Cardiac fibroblast (primary cell): ENCODE data around the gene BCAP31.
"Not testable (repeated sequence)": the region's sequence is repeated elsewhere in the genome, so short reads cannot be mapped to it uniquely, and the experiment has no call there.

Experiments used
- DNase-seq, 2 donors: peaks; one replicate each; pipeline versions ENCODE4 v3.0.0 to v3.0.0-alpha.2; 2010; ENCODE audit warnings: low read depth in 2 of 2
- H3K4me3 ChIP-seq, 2 donors: replicated peaks in 1 of 2; 1 replicate in 1 of 2; 2 replicates in 1 of 2; pipeline ENCODE4 v1.5.1; 2011; ENCODE audit warnings: low read depth in 2 of 2, low read length in 2 of 2, mild to moderate bottlenecking in 2 of 2, moderate library complexity in 1 of 2
- TF ChIP-seq, protein P1 (sequence below): IDR thresholded peaks from one replicate; pipeline ENCODE4 v1.5.1; 2011; ENCODE audit warnings: low read depth, mild to moderate bottlenecking, low read length, inconsistent platforms

BCAP31 gene

DNA sequence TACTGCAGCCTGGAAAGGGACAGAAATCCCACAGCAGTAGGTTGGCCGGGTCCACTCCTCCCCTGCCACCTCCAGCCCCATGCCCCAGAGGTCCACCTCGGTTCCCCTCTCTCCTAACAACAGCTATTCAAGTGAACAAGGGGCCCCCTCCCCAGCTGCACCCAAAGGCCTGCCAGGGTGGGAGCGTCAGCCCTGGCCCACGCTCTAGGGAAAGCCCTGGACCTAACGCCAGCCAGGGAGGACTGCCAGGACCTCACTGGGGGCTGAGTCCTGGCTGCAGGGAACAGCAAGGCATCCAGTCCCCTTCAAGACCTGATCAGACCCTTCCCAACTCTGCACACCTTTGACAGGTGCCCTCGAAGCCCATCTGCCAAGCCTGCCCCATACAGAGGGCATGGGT lies 23.2 kb downstream of the BCAP31 start:
- H3K4me3 ChIP-seq, result no peak overlapping the region
- TF ChIP-seq, protein P1, sequence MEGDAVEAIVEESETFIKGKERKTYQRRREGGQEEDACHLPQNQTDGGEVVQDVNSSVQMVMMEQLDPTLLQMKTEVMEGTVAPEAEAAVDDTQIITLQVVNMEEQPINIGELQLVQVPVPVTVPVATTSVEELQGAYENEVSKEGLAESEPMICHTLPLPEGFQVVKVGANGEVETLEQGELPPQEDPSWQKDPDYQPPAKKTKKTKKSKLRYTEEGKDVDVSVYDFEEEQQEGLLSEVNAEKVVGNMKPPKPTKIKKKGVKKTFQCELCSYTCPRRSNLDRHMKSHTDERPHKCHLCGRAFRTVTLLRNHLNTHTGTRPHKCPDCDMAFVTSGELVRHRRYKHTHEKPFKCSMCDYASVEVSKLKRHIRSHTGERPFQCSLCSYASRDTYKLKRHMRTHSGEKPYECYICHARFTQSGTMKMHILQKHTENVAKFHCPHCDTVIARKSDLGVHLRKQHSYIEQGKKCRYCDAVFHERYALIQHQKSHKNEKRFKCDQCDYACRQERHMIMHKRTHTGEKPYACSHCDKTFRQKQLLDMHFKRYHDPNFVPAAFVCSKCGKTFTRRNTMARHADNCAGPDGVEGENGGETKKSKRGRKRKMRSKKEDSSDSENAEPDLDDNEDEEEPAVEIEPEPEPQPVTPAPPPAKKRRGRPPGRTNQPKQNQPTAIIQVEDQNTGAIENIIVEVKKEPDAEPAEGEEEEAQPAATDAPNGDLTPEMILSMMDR, result no peak
- DNase-seq, result no peak

DNA sequence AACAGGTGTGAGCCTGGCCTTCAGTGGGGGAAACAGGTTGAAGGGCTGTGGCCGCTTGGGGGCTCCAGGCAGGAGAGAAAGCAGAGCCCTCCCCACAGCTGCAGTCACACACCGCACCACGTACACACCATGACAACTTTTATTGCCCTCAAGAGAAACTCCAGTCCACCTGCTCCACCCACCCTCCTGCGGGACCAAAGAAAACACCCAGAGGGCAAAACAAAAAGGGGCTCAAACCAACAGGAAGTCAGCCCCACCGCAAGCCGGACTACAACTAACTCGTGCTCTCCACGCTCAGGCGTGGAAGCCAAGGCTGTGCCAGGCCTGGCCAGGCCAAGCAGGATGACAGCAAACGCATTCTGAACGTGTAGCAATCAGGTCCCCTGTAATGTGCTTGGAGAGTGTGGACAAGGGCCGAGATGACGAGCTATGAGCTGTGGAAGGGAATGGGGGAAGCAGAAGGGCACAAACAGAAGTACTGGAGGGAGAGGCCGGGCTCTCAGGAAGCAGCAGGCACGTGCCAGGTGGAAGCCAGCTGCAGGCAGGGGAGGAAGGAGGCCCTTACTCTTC lies 23.7 kb downstream of the BCAP31 start:
- no peak overlapping the region for H3K4me3 ChIP-seq
- TF ChIP-seq, protein P1, result no peak
- no peak for DNase-seq

DNA sequence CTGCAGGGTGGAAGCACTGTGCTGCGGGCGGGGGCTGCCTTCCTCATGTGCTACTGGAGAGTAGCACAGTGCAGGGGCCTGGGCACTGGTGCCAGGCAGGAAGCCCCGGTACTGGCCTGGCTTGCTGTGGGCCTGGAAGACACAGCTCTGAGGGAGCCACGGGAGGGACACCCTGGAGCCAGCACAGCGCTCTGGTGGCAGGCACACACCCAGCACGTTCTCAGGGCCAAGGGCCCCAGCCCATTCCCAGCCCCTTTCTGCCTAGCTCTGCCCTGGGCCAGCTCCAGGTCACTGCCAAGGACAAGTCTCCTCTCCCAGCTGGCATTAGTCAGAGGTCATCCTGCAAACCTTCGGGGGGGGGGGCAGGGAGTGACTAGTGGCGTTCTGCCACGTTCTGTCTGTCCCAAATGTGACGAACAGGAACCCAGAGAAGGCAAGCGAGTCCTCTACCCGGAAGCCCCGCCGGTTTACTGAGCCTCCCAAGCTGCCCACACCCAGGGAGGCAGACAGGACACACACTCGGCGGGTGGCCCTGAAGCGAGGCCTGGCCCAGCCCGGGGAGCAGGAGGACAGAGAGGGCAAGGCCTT lies 24.3 kb downstream of the BCAP31 start:
- not testable (repeated sequence) for DNase-seq, H3K4me3 ChIP-seq

DNA sequence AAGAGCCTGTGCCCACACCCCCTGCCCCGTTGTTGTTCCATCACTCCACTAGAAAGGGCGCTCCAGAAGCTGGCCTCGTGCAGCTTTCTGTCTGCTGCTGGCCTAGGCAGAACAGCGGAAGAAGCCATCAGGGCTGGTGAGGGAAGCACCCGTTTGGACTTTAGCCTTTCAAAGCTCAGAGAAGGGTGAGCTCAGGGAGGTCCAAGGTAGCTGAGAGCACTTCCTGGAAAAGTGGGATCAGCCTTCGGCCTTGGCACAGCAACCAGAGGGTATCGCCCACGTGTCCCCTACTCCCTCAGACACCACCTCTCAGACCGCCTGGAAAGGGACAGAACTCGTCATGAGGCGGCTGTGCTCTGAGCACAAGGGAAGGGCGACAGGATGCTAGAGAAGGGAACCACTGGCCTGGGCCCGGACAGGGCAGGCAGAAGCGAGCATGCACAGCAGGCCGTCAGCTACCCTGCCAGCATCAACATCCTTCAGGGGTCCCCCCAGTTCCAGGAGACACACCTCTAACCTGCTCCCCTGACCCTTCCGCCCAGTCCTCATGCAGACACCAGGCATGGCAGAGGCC lies 24.9 kb downstream of the BCAP31 start:
- DNase-seq, H3K4me3 ChIP-seq: not testable (repeated sequence)

DNA sequence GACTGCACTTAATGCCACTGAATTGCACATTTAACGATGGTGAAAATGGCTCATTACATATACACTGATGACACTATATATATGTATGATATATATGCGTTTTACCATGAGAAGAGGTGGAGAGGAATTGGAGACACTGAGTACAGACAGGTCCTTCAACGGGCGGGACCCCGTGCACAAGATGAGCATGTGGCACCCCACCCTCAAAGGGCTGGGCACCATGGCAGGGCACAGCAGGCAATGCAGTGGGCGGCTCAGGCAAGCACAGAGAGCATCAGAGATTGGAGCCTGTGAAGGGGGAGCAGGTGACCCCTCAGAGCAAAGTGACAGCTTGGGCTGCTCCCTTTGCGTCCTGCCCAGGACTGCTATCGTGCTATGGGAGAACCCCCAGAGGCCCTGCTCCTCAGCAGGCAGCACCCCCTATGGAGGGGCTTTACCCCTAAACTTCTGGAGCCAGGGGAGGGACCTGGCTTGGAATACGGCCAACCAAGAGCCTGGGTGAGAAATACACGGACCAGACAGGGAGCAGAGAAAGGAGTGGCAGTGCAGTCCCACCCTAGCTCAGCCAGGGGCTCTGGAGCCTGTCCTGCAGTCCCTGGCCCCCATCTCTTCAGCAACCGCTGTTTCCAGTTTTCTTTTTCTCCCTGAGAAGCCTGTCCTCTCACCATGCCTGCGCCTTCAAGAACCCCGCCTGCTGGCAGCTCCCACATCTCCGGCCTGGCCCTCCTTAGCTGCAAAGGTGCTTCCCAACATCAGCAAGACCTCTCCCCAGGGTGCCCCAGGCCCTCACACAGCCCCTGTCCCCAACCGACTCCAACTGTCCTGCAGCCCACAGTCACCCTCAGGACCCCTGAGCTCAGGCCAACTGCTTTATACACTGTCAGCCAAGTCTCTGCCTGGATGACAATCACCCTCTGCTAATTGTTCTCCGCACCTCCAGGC lies 26.0 kb downstream of the BCAP31 start:
- TF ChIP-seq, protein P1, result no peak
- no peak for DNase-seq
- no peak overlapping the region for H3K4me3 ChIP-seq

DNA sequence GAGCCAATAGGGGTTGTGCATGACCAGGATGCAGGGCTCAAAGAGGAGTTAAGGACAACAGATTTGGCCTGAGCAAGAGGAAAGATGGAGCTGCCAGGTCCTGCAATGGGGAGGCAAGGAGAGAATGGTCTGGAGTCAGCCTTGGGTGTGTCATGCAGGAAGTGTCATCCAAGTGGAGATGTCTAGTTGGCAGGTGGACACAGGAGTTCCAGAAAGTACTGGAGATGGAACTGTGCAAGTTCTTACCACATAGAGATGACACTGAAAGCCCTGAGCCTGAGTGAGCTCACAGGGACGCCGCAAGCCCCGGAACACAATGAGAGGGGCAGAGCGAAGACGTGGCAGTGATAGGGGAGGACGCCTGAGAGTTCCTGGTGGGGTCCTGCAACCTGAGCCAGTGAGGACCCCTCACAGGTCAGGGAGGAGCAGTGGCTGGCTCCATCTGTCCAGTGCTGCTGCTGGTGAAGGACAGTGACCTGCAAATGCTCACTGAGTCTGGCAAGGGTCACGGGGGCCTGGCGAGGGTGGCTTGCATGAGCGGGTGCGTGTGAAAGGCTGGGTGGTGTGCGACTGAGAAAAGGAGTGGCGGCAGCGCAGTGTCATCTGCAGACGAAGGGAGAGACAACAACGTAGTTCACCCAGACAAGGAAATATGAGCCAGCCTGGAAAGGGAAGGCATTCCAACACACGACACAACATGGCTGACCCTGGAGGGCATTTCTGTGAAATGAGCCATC lies 27.0 kb downstream of the BCAP31 start:
- not testable (repeated sequence) for H3K4me3 ChIP-seq, DNase-seq

DNA sequence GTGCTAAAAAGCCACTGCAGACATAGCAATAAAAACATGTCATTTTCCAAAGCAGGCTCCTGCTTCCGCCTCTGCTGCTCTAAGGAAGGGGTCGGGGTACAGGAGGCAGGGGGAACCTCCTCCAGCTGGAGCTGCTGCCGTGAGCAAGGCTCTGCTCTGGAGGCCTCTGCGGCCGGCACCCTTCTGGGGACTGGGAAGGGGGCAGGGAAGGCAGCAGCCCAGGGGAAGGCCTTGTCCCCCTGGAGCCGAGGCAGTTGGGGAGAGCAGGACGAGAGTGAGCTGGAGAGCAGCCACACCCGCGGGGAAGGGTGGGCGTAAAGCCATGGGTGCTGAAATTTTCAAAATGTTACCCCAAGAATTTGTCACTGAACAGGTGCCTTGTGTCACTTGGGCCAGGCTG lies 27.6 kb downstream of the BCAP31 start:
- not testable (repeated sequence) for H3K4me3 ChIP-seq, DNase-seq

DNA sequence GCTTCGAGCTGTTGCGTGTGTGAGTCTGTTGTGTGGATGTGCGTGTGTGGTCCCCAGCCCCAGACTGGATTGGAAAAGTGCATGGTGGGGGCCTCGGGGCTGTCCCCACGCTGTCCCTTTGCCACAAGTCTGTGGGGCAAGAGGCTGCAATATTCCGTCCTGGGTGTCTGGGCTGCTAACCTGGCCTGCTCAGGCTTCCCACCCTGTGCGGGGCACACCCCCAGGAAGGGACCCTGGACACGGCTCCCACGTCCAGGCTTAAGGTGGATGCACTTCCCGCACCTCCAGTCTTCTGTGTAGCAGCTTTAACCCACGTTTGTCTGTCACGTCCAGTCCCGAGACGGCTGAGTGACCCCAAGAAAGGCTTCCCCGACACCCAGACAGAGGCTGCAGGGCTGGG lies 28.1 kb downstream of the BCAP31 start:
- H3K4me3 ChIP-seq, result no peak overlapping the region
- TF ChIP-seq, protein P1, result no peak
- no peak for DNase-seq
